NCI-H2171 (cell line): Measurements from ENCODE around the gene DHX15.
A peak's percentile ranks its signal among the peaks of the same experiment; 100 is the strongest.

Experiments used
- DNase-seq: peaks from one replicate; lab custom pipeline; 2025; lab: John Stamatoyannopoulos, UW

The DHX15 gene

DNA sequence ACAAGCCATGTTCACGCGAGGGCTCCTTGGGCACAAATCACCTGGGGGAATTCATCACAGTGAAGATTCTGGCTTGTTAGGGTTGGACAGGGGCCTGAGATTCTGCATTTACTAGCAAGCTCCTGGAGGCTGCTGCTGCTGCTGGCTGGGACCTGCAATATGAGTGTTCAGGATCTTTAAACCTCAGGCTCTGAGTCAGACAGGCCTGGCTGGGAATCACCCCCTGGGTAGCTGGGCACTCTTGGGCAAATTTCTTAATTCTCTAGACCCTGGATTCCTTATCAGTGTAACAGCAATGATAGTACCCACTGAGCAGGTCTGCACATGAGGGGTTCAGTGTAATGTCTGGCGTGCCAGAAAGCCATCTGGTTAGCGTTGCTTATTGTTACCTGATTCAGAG, 101.5 kb downstream of the DHX15 start:
- DNase-seq = no peak

DNA sequence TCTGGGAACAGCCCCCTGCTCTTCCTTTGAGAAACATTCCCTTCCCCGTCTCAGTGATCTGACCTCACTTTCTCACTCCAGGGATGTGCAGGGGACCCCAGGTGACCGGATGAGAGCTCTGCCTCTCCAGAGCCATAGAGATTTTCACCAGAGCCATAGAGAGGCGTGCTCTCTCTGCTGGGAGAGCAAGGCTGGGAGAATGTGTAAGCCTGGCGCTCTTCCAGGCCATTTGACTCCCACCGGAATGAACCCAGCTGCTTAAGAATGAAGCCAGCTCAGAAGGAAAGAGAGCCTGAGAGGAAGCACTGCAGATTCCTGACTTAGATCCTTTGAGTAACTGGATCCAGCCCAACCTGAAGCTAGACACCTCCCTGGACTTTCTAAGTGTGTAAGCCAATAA, 106.4 kb downstream of the DHX15 start:
- DNase-seq = peak; percentile 48
